Neural crest cell (in vitro differentiated cells): ENCODE measurements around the gene UGT1A10. TPM values are rescaled to one million over a fixed set of nuclear protein-coding genes. Genes with fewer than 3 reads are reported as not detected.
A peak's percentile ranks its signal among the peaks of the same experiment; 100 is the strongest.

Experiments used
- DNase-seq: peaks from one replicate; pipeline ENCODE4 v3.0.0; 2021; ENCODE audit warnings: low read depth, mixed read lengths, low spot score
- H3K27ac Mint-ChIP-seq: one replicate; pipeline ENCODE4 v1.8.0; 2021; ENCODE audit warnings: mild to moderate bottlenecking, mixed read lengths; ENCODE audit not compliant: unreplicated experiment
- H3K27me3 Mint-ChIP-seq: 2 replicates; pipeline ENCODE4 v1.8.0; 2021; ENCODE audit warnings: low read depth, mild to moderate bottlenecking, mixed read lengths
- H3K36me3 Mint-ChIP-seq: 2 replicates; pipeline ENCODE4 v1.8.0; 2021; ENCODE audit warnings: low read depth, mild to moderate bottlenecking, mixed read lengths
- H3K4me1 Mint-ChIP-seq: 2 replicates; pipeline ENCODE4 v1.8.0; 2021; ENCODE audit warnings: mixed read lengths
- H3K4me3 Mint-ChIP-seq: one replicate; pipeline ENCODE4 v1.8.0; 2021; ENCODE audit warnings: mild to moderate bottlenecking, mixed read lengths
- H3K9me3 Mint-ChIP-seq: 2 replicates; pipeline ENCODE4 v1.8.0; 2021; ENCODE audit warnings: mixed read lengths
- CTCF ChIP-seq: fragments of 200-600 bp; sonication (generic); conservative IDR thresholded peaks from 2 replicates; pipeline ENCODE4 v1.5.0; 2021; ENCODE audit warnings: antibody characterized with exemption, mild to moderate bottlenecking
- total RNA-seq: library from RNA; stranded (reverse); gene quantifications from 2 replicates; pipeline ENCODE4 v1.2.1, GENCODE V29; 2021

UGT1A10 gene
- total RNA-seq, 1 donor from 2014 or later: not detected

GRCh38 chr2:233689031-233689430 lies 52.8 kb downstream of the UGT1A10 start:
- no peak for DNase-seq
- Mint-ChIP-seq H3K36me3 (no peaks in the 10 kb centered on the region), H3K27me3 (no peaks in the 10 kb centered on the region), H3K4me1 (no peaks in the 10 kb centered on the region), H3K9me3 (no peaks in the 10 kb centered on the region), H3K4me3 (no peak overlapping the region), H3K27ac (no peak overlapping the region)
- TF ChIP-seq CTCF: no peak

GRCh38 chr2:233689501-233689900 lies 53.3 kb downstream of the UGT1A10 start:
- no peak overlapping the region for H3K4me3 Mint-ChIP-seq
- H3K4me1 Mint-ChIP-seq: no peaks in the 10 kb centered on the region
- no peaks in the 10 kb centered on the region for H3K27me3 Mint-ChIP-seq
- H3K27ac Mint-ChIP-seq: no peak overlapping the region
- no peaks in the 10 kb centered on the region for H3K36me3 Mint-ChIP-seq
- no peak for DNase-seq
- no peaks in the 10 kb centered on the region for H3K9me3 Mint-ChIP-seq
- TF ChIP-seq CTCF: no peak

DNA sequence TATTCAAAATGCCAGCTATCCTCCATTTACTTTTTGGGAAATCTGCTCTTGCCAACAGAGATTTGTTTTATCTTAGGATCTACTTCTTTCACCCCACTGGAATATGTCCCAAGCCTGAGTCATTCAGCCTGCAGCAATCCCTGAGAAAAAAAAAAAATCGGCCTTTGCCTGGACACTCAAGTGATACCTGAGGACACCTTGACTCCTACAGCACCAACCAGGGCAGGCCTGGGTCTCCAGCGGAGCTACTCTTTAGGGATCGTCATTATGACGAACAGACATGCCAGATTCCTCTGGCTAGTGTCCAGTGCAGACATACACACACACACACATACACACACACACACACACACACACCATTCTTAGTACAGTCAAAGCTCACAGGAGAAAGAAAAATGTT lies 54.2 kb downstream of the UGT1A10 start:
- Mint-ChIP-seq H3K9me3 (no peaks in the 10 kb centered on the region), H3K27me3 (no peaks in the 10 kb centered on the region), H3K4me1 (no peaks in the 10 kb centered on the region), H3K4me3 (no peak overlapping the region), H3K36me3 (no peaks in the 10 kb centered on the region), H3K27ac (no peak overlapping the region)
- TF ChIP-seq CTCF: no peak
- DNase-seq: no peak

DNA sequence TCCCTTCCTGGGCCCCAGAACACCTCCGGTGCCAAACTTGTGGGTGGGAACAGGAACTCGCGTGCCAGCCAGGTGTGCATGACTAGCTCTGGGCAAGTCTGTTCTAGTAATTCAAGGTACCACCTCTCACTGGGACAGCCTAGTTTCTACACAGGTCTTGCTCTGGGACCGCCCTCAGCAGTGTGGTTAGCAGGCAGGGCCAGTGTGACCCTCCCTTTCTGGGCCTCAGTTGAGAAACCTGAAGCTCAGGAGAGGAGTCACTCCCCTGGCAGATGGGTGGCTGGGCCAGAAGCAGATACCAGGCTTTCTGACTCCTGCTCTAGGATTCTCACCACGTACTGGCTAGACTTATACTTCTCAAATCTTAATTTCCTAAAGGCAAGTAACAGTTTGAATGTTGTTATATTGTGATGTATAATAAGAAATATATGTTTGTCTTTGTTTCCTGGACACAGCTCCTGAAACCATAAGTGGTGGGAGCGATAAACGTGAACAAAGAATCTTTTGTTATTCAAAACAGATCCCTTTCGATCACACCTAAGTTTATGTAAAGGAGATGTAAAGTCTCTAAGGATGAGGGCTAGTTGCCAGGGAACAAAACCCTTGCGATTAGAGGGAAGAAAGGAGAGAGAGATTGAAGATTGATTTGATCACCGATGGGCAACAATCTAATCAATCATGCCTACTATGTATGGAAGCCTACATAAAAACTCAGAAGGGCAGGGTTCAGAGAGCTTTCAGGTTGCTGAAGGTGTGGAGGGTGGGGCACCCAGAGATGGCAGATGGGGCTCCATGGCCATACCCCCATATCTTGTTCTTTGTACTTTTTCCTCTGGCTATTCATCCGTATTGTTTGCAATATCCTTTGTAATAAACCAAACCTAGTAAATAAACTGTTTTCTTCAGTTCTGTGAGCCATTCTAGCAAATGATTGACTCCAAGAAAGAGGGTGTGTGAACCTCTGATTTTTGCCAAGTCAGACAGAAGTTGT lies 55.5 kb downstream of the UGT1A10 start:
- no peak for DNase-seq
- Mint-ChIP-seq H3K27me3 (no peaks in the 10 kb centered on the region), H3K4me1 (no peaks in the 10 kb centered on the region), H3K27ac (peak overlapping the region; percentile 63), H3K4me3 (no peak overlapping the region), H3K9me3 (no peaks in the 10 kb centered on the region), H3K36me3 (no peaks in the 10 kb centered on the region)
- TF ChIP-seq CTCF: no peak

- Mint-ChIP-seq H3K4me3 (no peak within 1 kb of the TSS), H3K27me3 (no peaks in the 10 kb centered on the region), H3K27ac (peak within 1 kb of the TSS; percentile 63), H3K9me3 (peaks cover 4% of the 10 kb centered on the region), H3K4me1 (no peaks in the 10 kb centered on the region), H3K36me3 (no peaks in the 10 kb centered on the region)
- DNase-seq: no peak
- no peak for TF ChIP-seq CTCF
These were observed 56.4 kb downstream of the UGT1A10 start, which contains the start of gene UGT1A6 for GRCh38 chr2:233692648-233693047. Gene UGT1A6, plus strand, starts transcription at chr2:233692890. Its CDS starts 115 bp downstream, at chr2:233693005.
